K562 (cell line): Measurements from ENCODE around the gene NOL4L. TPM values are rescaled to one million over a fixed set of nuclear protein-coding genes. Genes with fewer than 3 reads are reported as not detected.

ENCODE experiments used
- ADNP ChIP-seq: fragments of 200-800 bp; sonication (Bioruptor generic); IDR thresholded peaks from 2 replicates; pipeline ENCODE4 v1.6.1; 2016; ENCODE audit warnings: missing genetic modification characterization, missing compliant biosample characterization
- ATF7 ChIP-seq: fragments of 450-650 bp; IDR thresholded peaks from 2 replicates; pipeline ENCODE4 v1.7.1; 2014; ENCODE audit warnings: mild to moderate bottlenecking, moderate library complexity
- BACH1 ChIP-seq: fragments of 200-800 bp; sonication (Bioruptor generic); IDR thresholded peaks from 2 replicates; pipeline ENCODE4 v1.6.1; 2016; ENCODE audit warnings: missing genetic modification characterization, missing compliant biosample characterization
- BMI1 ChIP-seq: fragments of 150-350 bp; IDR thresholded peaks from 2 replicates; pipeline ENCODE4 v1.6.1; 2014; ENCODE audit warnings: low read length
- GABPB1 ChIP-seq: sonication (generic); formaldehyde crosslinking; IDR thresholded peaks from 2 replicates; pipeline ENCODE4 v1.8.0; 2022; ENCODE audit warnings: mild to moderate bottlenecking, missing genetic modification reagents
- MYC ChIP-seq, 2 experiments: fragments of 250-450 bp in 1 of 2; sonication (Bioruptor Pico) in 1 of 2; IDR thresholded peaks; 2 replicates each; pipeline versions ENCODE4 v1.5.1 to v1.6.1; 2012 to 2021; ENCODE audit warnings: low read depth in 2 of 2, borderline replicate concordance in 1 of 2, improper control_type of control experiment in 1 of 2, low read length in 1 of 2, mild to moderate bottlenecking in 1 of 2, moderate library complexity in 1 of 2
- NCOA2 ChIP-seq, 2 experiments: fragments of 450-650 bp; IDR thresholded peaks; 2 replicates each; pipeline ENCODE4 v1.6.1; 2018; ENCODE audit warnings: mild to moderate bottlenecking in 2 of 2, moderate library complexity in 1 of 2; ENCODE audit not compliant: partially characterized antibody in 2 of 2
- NUFIP1 ChIP-seq: fragments of 450-650 bp; IDR thresholded peaks from 2 replicates; pipeline ENCODE4 v1.6.1; 2018; ENCODE audit not compliant: partially characterized antibody
- TCFL5 ChIP-seq: fragments of 250-450 bp; sonication (Bioruptor Pico); conservative IDR thresholded peaks from 2 replicates; pipeline ENCODE4 v1.6.1; 2021; ENCODE audit warnings: mild to moderate bottlenecking, moderate library complexity, matching md5 sums
- WHSC1 ChIP-seq: IDR thresholded peaks from one replicate; pipeline ENCODE4 v1.6.1; 2012; ENCODE audit warnings: low read length, control low read depth, inconsistent platforms
- ZC3H11A ChIP-seq: IDR thresholded peaks from 2 replicates; pipeline ENCODE4 v1.6.1; 2012; ENCODE audit warnings: low read depth, low read length, improper control_type of control experiment
- ZNF24 ChIP-seq: fragments of 450-650 bp; IDR thresholded peaks from 2 replicates; pipeline ENCODE4 v1.6.1; 2016
- ZNF263 ChIP-seq: sonication (generic); formaldehyde crosslinking; IDR thresholded peaks from 2 replicates; pipeline ENCODE4 v1.8.0; 2022; ENCODE audit warnings: mild to moderate bottlenecking, missing genetic modification reagents, borderline replicate concordance
- ZNF507 ChIP-seq: conservative IDR thresholded peaks from 2 replicates; pipeline ENCODE4 v1.6.1; 2017; ENCODE audit warnings: missing genetic modification characterization, missing compliant biosample characterization
- polyA plus RNA-seq, 8 experiments: library from polyadenylated mRNA; depleted of rRNA in 4 of 8; stranded (reverse) in 5 of 8; unstranded in 3 of 8; fragments of >200 nt; fragmentation: Nextera tagmentation in 2 of 8; fragmentation: Illumina TruSeq in 1 of 8; extraction: Ambion mirVana in 2 of 8; extraction: Trizol in 1 of 8; gene quantifications; 2 replicates each; pipeline versions ENCODE4 v1.2.1 to v1.2.3, GENCODE V29; 2011 to 2014; ENCODE audit warnings: inconsistent platforms in 1 of 8, missing spikeins in 1 of 8
- total RNA-seq, 7 experiments: library from RNA; depleted of rRNA in 6 of 7; stranded (reverse); fragments of >200 nt in 6 of 7; fragmentation: Illumina TruSeq in 2 of 7; extraction: Trizol in 2 of 7; gene quantifications; 2 replicates each; pipeline versions ENCODE4 v1.2.1 to v1.2.3, GENCODE V29; 2011 to 2021; ENCODE audit warnings: low replicate concordance in 1 of 7
- TF ChIP-seq, protein P1 (sequence below): fragments of 150-350 bp; conservative IDR thresholded peaks from 2 replicates; pipeline ENCODE4 v1.6.1; 2014; ENCODE audit warnings: low read length
- TF ChIP-seq, protein P2 (sequence below): fragments of 250-450 bp; sonication (Bioruptor Pico); IDR thresholded peaks from 2 replicates; pipeline ENCODE4 v1.8.0; 2021; ENCODE audit warnings: moderate library complexity, mild to moderate bottlenecking, inconsistent platforms
- TF ChIP-seq, protein P3 (sequence below): fragments of 450-650 bp; IDR thresholded peaks from 2 replicates; pipeline ENCODE4 v1.6.1; 2018; ENCODE audit not compliant: partially characterized antibody
- TF ChIP-seq, protein P4 (sequence below): fragments of 450-650 bp; formaldehyde crosslinking; IDR thresholded peaks from 2 replicates; pipeline ENCODE4 v1.4.0; 2022; ENCODE audit warnings: mild to moderate bottlenecking, moderate library complexity
- TF ChIP-seq, protein P5 (sequence below): fragments of 450-650 bp; IDR thresholded peaks from 2 replicates; pipeline ENCODE4 v1.6.1; 2017; ENCODE audit warnings: mild to moderate bottlenecking, moderate library complexity

NOL4L gene
- total and polyA plus RNA-seq, 9 of the 15 experiments (the other 6 are each of a cell fraction or from before 2014, with no cell fraction given): 5.1 to 36.2 (median 13.6) TPM

DNA sequence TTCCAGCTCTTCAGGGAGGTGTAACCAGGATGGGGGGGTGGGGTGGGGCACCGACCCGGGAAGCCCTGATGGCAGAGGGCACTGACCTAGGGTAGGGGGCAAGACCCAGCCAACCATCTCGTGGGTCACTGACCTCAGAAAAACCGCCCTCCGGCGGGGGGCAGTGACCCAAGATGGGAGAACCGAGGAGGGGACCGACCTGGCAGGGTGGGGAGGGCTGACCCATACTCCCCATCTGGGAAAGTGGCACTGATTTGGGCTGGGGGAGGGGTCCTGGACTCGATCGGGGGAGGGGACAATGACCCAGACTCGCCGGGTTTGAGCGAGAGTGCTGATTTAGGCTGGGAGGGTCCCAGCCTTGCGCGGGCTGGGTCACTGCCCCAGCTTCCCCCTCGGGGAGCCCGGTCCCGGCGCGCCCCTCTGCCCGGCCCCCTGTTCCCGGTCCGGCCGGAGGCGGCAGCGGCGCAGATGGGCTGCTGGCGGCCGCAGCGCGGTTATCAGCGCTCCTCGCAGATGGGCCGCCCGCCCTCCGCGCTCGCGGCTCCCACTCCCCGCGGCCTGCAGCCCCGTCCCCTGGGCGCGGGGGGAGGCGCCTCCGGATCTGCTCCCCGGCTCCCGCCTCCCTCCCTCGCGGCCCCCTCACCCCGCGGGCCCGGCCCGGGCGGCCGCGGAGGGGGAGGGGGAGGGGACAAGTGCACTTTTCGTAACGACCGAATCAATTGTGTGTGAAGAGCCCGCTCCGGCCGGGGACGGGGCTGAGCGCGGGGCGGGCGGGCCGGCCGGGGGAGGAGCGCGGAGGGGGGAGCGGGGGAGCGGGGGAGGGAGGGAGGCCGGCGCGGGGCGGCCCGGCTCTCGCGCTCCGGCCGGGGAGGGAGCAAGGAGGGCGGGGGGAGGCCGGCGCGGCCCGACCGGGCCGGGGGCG lies 2.2 kb downstream of the NOL4L start (continued):
- TF ChIP-seq, protein P1, sequence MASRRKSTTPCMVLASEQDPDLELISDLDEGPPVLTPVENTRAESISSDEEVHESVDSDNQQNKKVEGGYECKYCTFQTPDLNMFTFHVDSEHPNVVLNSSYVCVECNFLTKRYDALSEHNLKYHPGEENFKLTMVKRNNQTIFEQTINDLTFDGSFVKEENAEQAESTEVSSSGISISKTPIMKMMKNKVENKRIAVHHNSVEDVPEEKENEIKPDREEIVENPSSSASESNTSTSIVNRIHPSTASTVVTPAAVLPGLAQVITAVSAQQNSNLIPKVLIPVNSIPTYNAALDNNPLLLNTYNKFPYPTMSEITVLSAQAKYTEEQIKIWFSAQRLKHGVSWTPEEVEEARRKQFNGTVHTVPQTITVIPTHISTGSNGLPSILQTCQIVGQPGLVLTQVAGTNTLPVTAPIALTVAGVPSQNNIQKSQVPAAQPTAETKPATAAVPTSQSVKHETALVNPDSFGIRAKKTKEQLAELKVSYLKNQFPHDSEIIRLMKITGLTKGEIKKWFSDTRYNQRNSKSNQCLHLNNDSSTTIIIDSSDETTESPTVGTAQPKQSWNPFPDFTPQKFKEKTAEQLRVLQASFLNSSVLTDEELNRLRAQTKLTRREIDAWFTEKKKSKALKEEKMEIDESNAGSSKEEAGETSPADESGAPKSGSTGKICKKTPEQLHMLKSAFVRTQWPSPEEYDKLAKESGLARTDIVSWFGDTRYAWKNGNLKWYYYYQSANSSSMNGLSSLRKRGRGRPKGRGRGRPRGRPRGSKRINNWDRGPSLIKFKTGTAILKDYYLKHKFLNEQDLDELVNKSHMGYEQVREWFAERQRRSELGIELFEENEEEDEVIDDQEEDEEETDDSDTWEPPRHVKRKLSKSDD: no peak
- TF ChIP-seq GABPB1 (CRISPR knock-in tag) (no peak), BACH1 (no peak), ZNF24 (no peak), NCOA2 (IDR thresholded peaks at IDR 0.05; ENCODE audit: partially characterized antibody in 2 of 2) (no peak), WHSC1 (no peak), BMI1 (no peak), ZC3H11A (no peak), TCFL5 (CRISPR knock-in tag) (no peak), ZNF507 (tag) (no peak), MYC (IDR thresholded peaks at IDR 0.05; ENCODE audit: low read depth, low read length) (peak; percentile 27; the same call in 1 of the 2 replicates), MYC (CRISPR knock-in tag; IDR thresholded peaks at IDR 0.05; ENCODE audit: borderline replicate concordance, low read depth) (no peak), ATF7 (no peak), NUFIP1 (no peak), ADNP (no peak), ZNF263 (CRISPR knock-in tag) (no peak)
- TF ChIP-seq, protein P2, sequence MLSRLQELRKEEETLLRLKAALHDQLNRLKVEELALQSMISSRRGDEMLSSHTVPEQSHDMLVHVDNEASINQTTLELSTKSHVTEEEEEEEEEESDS (CRISPR knock-in tag): no peak
- TF ChIP-seq, protein P3, sequence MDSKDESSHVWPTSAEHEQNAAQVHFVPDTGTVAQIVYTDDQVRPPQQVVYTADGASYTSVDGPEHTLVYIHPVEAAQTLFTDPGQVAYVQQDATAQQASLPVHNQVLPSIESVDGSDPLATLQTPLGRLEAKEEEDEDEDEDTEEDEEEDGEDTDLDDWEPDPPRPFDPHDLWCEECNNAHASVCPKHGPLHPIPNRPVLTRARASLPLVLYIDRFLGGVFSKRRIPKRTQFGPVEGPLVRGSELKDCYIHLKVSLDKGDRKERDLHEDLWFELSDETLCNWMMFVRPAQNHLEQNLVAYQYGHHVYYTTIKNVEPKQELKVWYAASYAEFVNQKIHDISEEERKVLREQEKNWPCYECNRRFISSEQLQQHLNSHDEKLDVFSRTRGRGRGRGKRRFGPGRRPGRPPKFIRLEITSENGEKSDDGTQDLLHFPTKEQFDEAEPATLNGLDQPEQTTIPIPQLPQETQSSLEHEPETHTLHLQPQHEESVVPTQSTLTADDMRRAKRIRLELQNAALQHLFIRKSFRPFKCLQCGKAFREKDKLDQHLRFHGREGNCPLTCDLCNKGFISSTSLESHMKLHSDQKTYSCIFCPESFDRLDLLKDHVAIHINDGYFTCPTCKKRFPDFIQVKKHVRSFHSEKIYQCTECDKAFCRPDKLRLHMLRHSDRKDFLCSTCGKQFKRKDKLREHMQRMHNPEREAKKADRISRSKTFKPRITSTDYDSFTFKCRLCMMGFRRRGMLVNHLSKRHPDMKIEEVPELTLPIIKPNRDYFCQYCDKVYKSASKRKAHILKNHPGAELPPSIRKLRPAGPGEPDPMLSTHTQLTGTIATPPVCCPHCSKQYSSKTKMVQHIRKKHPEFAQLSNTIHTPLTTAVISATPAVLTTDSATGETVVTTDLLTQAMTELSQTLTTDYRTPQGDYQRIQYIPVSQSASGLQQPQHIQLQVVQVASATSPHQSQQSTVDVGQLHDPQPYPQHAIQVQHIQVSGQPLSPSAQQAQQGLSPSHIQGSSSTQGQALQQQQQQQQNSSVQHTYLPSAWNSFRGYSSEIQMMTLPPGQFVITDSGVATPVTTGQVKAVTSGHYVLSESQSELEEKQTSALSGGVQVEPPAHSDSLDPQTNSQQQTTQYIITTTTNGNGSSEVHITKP: no peak
- TF ChIP-seq, protein P4, sequence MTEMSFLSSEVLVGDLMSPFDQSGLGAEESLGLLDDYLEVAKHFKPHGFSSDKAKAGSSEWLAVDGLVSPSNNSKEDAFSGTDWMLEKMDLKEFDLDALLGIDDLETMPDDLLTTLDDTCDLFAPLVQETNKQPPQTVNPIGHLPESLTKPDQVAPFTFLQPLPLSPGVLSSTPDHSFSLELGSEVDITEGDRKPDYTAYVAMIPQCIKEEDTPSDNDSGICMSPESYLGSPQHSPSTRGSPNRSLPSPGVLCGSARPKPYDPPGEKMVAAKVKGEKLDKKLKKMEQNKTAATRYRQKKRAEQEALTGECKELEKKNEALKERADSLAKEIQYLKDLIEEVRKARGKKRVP (CRISPR knock-in tag): no peak
- TF ChIP-seq, protein P5, sequence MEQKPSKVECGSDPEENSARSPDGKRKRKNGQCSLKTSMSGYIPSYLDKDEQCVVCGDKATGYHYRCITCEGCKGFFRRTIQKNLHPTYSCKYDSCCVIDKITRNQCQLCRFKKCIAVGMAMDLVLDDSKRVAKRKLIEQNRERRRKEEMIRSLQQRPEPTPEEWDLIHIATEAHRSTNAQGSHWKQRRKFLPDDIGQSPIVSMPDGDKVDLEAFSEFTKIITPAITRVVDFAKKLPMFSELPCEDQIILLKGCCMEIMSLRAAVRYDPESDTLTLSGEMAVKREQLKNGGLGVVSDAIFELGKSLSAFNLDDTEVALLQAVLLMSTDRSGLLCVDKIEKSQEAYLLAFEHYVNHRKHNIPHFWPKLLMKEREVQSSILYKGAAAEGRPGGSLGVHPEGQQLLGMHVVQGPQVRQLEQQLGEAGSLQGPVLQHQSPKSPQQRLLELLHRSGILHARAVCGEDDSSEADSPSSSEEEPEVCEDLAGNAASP: no peak
